Right atrium auricular region (tissue), 2 donors: ENCODE data around the gene ZNF181. TPM values are rescaled to one million over a fixed set of nuclear protein-coding genes. Genes with fewer than 3 reads are reported as not detected.

Experiments used
- DNase-seq: peaks from one replicate; pipeline ENCODE4 v3.0.0-alpha.2; 2019; ENCODE audit warnings: low spot score
- H3K27ac ChIP-seq, 2 donors: fragments of 200-600 bp; sonication (generic); 1 replicate in 1 of 2; 2 replicates in 1 of 2; pipeline ENCODE4 v1.5.1; 2016 to 2019
- H3K27me3 ChIP-seq, 2 donors: fragments of 200-600 bp; sonication (generic); one replicate each; pipeline versions ENCODE4 v1.5.1 to v1.6.0; 2017 to 2019
- H3K36me3 ChIP-seq: fragments of 200-600 bp; sonication (generic); one replicate; pipeline ENCODE4 v1.5.1; 2016
- H3K4me1 ChIP-seq, 2 donors: fragments of 200-600 bp; sonication (generic); one replicate each; pipeline versions ENCODE4 v1.5.1 to v1.6.0; 2017 to 2019
- H3K4me3 ChIP-seq, 2 donors: fragments of 200-600 bp; sonication (generic); 1 replicate in 1 of 2; 2 replicates in 1 of 2; pipeline ENCODE4 v1.5.1; 2017 to 2019; ENCODE audit warnings: mild to moderate bottlenecking in 1 of 2, moderate library complexity in 1 of 2
- H3K9me3 ChIP-seq, 2 donors: fragments of 200-600 bp; sonication (generic); one replicate each; pipeline ENCODE4 v1.5.1; 2019
- CTCF ChIP-seq, 2 donors: fragments of 200-600 bp; sonication (generic); IDR thresholded peaks; one replicate each; pipeline ENCODE4 v1.5.1; 2019; ENCODE audit warnings: antibody characterized with exemption in 2 of 2
- total RNA-seq, 2 donors: library from RNA; depleted of rRNA; stranded (reverse); fragments of >200 nt; gene quantifications; one replicate each; pipeline ENCODE4 v1.1.0, GENCODE V29; 2016

ZNF181 gene
- total RNA-seq, 2 donors from 2014 or later, result 20.1 to 50.1 TPM

GRCh38 chr19:34774857-34775256, 40.8 kb downstream of the ZNF181 start:
- Histone ChIP-seq H3K4me1 (peaks cover 0 to 13% of the 10 kb centered on the region in 2 donors), H3K4me3 (no peak overlapping the region), H3K36me3 (no peaks in the 10 kb centered on the region), H3K9me3 (peaks cover 0 to 8% of the 10 kb centered on the region in 2 donors), H3K27me3 (no peaks in the 10 kb centered on the region), H3K27ac (no peak overlapping the region)
- no peak for DNase-seq
- TF ChIP-seq CTCF (IDR thresholded peaks at IDR 0.05), result no peak

GRCh38 chr19:34778342-34778741, 44.3 kb downstream of the ZNF181 start:
- no peak overlapping the region for H3K4me3 ChIP-seq
- no peak for TF ChIP-seq CTCF (IDR thresholded peaks at IDR 0.05)
- no peaks in the 10 kb centered on the region for H3K27me3 ChIP-seq

GRCh38 chr19:34779652-34780051, 45.6 kb downstream of the ZNF181 start:
- Histone ChIP-seq H3K27ac (no peak overlapping the region), H3K27me3 (no peaks in the 10 kb centered on the region), H3K9me3 (peaks cover 0 to 8% of the 10 kb centered on the region in 2 donors), H3K36me3 (no peaks in the 10 kb centered on the region), H3K4me1 (no peaks in the 10 kb centered on the region), H3K4me3 (no peak overlapping the region)
- no peak for DNase-seq
- no peak for TF ChIP-seq CTCF (IDR thresholded peaks at IDR 0.05)

More at GRCh38 chr19:34778342-34778741, 44.3 kb downstream of the ZNF181 start:
- Histone ChIP-seq H3K36me3 (no peaks in the 10 kb centered on the region), H3K27ac (no peak overlapping the region), H3K4me1 (no peaks in the 10 kb centered on the region), H3K9me3 (peaks cover 0 to 8% of the 10 kb centered on the region in 2 donors)
- DNase-seq, result no peak

GRCh38 chr19:34786236-34786635, 52.2 kb downstream of the ZNF181 start:
- H3K36me3 ChIP-seq, result no peaks in the 10 kb centered on the region
- no peaks in the 10 kb centered on the region for H3K27me3 ChIP-seq
- no peak for TF ChIP-seq CTCF (IDR thresholded peaks at IDR 0.05)
- H3K27ac ChIP-seq, result no peak overlapping the region
- no peaks in the 10 kb centered on the region for H3K9me3 ChIP-seq
- no peak overlapping the region for H3K4me3 ChIP-seq
- H3K4me1 ChIP-seq, result peaks cover 0 to 7% of the 10 kb centered on the region in 2 donors
- no peak for DNase-seq

- Histone ChIP-seq H3K27ac (no peak overlapping the region), H3K4me1 (peaks cover 0 to 7% of the 10 kb centered on the region in 2 donors), H3K9me3 (no peaks in the 10 kb centered on the region), H3K27me3 (no peaks in the 10 kb centered on the region), H3K4me3 (no peak overlapping the region), H3K36me3 (no peaks in the 10 kb centered on the region)
- DNase-seq, result no peak
- no peak for TF ChIP-seq CTCF (IDR thresholded peaks at IDR 0.05)
Observed at GRCh38 chr19:34787059-34787824, 53.2 kb downstream of the ZNF181 start.

- Histone ChIP-seq H3K36me3 (no peaks in the 10 kb centered on the region), H3K9me3 (no peaks in the 10 kb centered on the region), H3K27ac (no peak overlapping the region), H3K27me3 (no peaks in the 10 kb centered on the region), H3K4me3 (no peak overlapping the region), H3K4me1 (peaks cover 0 to 7% of the 10 kb centered on the region in 2 donors)
- TF ChIP-seq CTCF (IDR thresholded peaks at IDR 0.05), result no peak
- DNase-seq, result no peak
Observed at GRCh38 chr19:34788074-34788473, 54.0 kb downstream of the ZNF181 start.
